MM.1S (cell line): ENCODE data around the gene KLK2.

Source experiments
- DNase-seq: peaks from one replicate; pipeline ENCODE4 v3.0.0-alpha.2; 2015
- H2AFZ ChIP-seq: fragments of 300-600 bp; sonication (generic); 2 replicates; pipeline ENCODE4 v1.6.0; 2016; ENCODE audit warnings: antibody characterized with exemption, low read length
- H3F3A ChIP-seq: fragments of 300-600 bp; sonication (generic); 2 replicates; pipeline ENCODE4 v1.6.1; 2016; ENCODE audit warnings: mild to moderate bottlenecking, antibody characterized with exemption, low read length, moderate library complexity, mixed read lengths; ENCODE audit not compliant: insufficient read depth
- H3K27ac ChIP-seq: fragments of 300-600 bp; sonication (generic); 2 replicates; pipeline ENCODE4 v1.5.1; 2016; ENCODE audit warnings: mild to moderate bottlenecking, low read length
- H3K27me3 ChIP-seq: fragments of 300-600 bp; sonication (generic); replicated peaks from 2 replicates; pipeline ENCODE4 v1.6.0; 2016; ENCODE audit warnings: low read length; ENCODE audit not compliant: insufficient read depth
- H3K36me3 ChIP-seq: fragments of 300-600 bp; sonication (generic); replicated peaks from 2 replicates; pipeline ENCODE4 v1.6.1; 2016; ENCODE audit warnings: mild to moderate bottlenecking, low read length, mixed read lengths; ENCODE audit not compliant: insufficient read depth
- H3K4me1 ChIP-seq: fragments of 300-600 bp; sonication (generic); 2 replicates; pipeline ENCODE4 v1.6.1; 2016; ENCODE audit warnings: low read length, mixed read lengths
- H3K4me2 ChIP-seq: fragments of 300-600 bp; sonication (generic); 2 replicates; pipeline ENCODE4 v1.6.0; 2016; ENCODE audit warnings: low read depth, low read length
- H3K4me3 ChIP-seq: fragments of 300-600 bp; sonication (generic); 2 replicates; pipeline ENCODE4 v1.5.1; 2016; ENCODE audit warnings: low read length, mixed read lengths
- H3K79me2 ChIP-seq: fragments of 300-600 bp; sonication (generic); 2 replicates; pipeline ENCODE4 v1.6.1; 2016; ENCODE audit warnings: mixed run types, low read length, mixed read lengths
- H3K9ac ChIP-seq: fragments of 300-600 bp; sonication (generic); 2 replicates; pipeline ENCODE4 v1.6.1; 2016; ENCODE audit warnings: low read length, mixed read lengths
- H3K9me2 ChIP-seq: fragments of 300-600 bp; sonication (generic); replicated peaks from 2 replicates; pipeline ENCODE4 v1.6.1; 2016; ENCODE audit warnings: mild to moderate bottlenecking, low read length, mixed read lengths; ENCODE audit not compliant: insufficient read depth
- H3K9me3 ChIP-seq: fragments of 300-600 bp; sonication (generic); replicated peaks from 2 replicates; pipeline ENCODE4 v1.6.1; 2016; ENCODE audit warnings: mild to moderate bottlenecking, low read length, mixed read lengths; ENCODE audit not compliant: insufficient read depth
- H4K20me1 ChIP-seq: fragments of 300-600 bp; sonication (generic); 2 replicates; pipeline ENCODE4 v1.6.1; 2016; ENCODE audit warnings: mild to moderate bottlenecking, low read length, moderate library complexity, mixed read lengths; ENCODE audit not compliant: insufficient read depth
- EZH2 ChIP-seq: fragments of 300-600 bp; sonication (generic); optimal IDR thresholded peaks from 2 replicates; pipeline ENCODE3; 2017; ENCODE audit warnings: low read depth, mild to moderate bottlenecking, antibody characterized with exemption, low read length, mixed read lengths
- EZH2phosphoT487 ChIP-seq: fragments of 300-600 bp; sonication (generic); IDR thresholded peaks from 2 replicates; pipeline ENCODE4 v1.6.1; 2018; ENCODE audit warnings: antibody characterized with exemption, low read length
- TF ChIP-seq, protein P1 (sequence below): fragments of 300-600 bp; sonication (generic); IDR thresholded peaks from 2 replicates; pipeline ENCODE4 v1.5.1; 2016; ENCODE audit warnings: antibody characterized with exemption, low read length, mixed read lengths

Gene KLK2

DNA sequence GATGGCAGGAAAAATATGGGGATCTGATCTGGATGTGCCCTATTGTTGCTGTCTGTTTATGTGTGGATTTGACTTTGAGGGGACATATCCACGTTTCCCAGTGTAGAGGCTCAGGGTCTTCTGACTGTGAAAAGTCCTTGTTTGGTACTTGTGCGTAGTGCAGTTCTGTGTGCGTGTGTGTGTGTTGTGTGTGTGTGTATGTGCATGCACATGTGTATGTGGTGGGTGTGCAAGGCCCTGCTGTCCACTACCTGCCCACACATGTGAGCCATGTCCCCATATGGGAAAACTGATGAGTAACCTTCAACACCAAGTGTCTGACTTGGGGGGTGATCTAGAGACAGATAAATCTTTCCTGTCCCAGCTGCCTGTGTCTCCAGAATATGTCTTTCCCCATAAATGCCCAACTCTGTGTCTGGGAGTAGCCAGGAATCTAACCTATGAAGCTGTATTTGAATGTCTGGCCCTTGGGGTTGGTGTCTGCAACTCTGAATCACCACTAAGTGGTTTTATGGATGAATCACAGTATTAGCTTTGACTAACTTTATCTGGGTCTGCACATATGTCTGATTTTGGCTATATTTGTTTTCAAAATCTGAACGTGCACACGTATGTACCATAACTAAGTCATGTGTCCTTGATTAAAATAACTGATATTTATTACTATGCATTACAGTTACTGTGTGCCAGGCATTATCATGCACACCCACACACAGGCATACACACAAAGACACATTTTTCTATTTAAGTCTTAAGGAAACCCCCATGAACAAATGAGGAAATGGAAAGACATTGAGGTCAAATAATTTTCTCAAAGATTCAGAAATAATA, 17.4 kb downstream of the KLK2 start:
- H3K4me1 ChIP-seq: no peaks in the 10 kb centered on the region
- H3K9me2 ChIP-seq: no peaks in the 10 kb centered on the region
- no peaks in the 10 kb centered on the region for H3K79me2 ChIP-seq
- H3K9me3 ChIP-seq: no peaks in the 10 kb centered on the region
- no peak overlapping the region for H2AFZ ChIP-seq
- no peaks in the 10 kb centered on the region for H3K36me3 ChIP-seq
- TF ChIP-seq, protein P1, sequence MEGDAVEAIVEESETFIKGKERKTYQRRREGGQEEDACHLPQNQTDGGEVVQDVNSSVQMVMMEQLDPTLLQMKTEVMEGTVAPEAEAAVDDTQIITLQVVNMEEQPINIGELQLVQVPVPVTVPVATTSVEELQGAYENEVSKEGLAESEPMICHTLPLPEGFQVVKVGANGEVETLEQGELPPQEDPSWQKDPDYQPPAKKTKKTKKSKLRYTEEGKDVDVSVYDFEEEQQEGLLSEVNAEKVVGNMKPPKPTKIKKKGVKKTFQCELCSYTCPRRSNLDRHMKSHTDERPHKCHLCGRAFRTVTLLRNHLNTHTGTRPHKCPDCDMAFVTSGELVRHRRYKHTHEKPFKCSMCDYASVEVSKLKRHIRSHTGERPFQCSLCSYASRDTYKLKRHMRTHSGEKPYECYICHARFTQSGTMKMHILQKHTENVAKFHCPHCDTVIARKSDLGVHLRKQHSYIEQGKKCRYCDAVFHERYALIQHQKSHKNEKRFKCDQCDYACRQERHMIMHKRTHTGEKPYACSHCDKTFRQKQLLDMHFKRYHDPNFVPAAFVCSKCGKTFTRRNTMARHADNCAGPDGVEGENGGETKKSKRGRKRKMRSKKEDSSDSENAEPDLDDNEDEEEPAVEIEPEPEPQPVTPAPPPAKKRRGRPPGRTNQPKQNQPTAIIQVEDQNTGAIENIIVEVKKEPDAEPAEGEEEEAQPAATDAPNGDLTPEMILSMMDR: no peak
- TF ChIP-seq EZH2phosphoT487 (no peak), EZH2 (no peak)
- no peak overlapping the region for H3K27ac ChIP-seq
- no peak overlapping the region for H3K4me2 ChIP-seq
- no peak overlapping the region for H3K9ac ChIP-seq
- no peak for DNase-seq
- peaks cover 31% of the 10 kb centered on the region for H3K27me3 ChIP-seq
- H4K20me1 ChIP-seq: no peaks in the 10 kb centered on the region
- no peak overlapping the region for H3K4me3 ChIP-seq
- H3F3A ChIP-seq: no peaks in the 10 kb centered on the region

DNA sequence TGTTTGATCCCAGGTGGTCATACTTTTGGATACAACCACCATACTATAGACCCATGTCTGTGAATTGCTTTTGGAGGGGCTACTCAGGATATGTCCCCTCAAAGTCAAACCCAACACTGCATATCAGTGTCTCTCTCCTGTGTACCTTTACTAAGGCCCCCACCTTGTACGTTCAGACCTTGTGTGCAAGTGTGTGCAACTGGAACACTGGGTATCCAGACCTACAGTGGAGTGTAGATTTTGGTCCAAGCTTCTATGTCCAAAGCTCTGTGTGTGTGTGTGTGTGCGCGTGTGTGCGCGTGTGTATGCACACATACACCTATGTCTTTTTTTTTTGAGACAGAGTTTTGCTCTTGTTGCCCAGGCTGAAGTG, 18.0 kb downstream of the KLK2 start:
- H3K27me3 ChIP-seq: peaks cover 27% of the 10 kb centered on the region
- no peak overlapping the region for H3K4me3 ChIP-seq
- no peaks in the 10 kb centered on the region for H3K4me1 ChIP-seq
- H3K9me2 ChIP-seq: no peaks in the 10 kb centered on the region
- H3K27ac ChIP-seq: no peak overlapping the region
- H3K9ac ChIP-seq: no peak overlapping the region
- no peak overlapping the region for H2AFZ ChIP-seq
- H3F3A ChIP-seq: no peaks in the 10 kb centered on the region
- H4K20me1 ChIP-seq: no peaks in the 10 kb centered on the region
- no peaks in the 10 kb centered on the region for H3K79me2 ChIP-seq
- H3K36me3 ChIP-seq: no peaks in the 10 kb centered on the region
- H3K4me2 ChIP-seq: no peak overlapping the region
- TF ChIP-seq EZH2phosphoT487: no peak
- TF ChIP-seq, protein P1: no peak
- TF ChIP-seq EZH2: no peak
- DNase-seq: no peak
- no peaks in the 10 kb centered on the region for H3K9me3 ChIP-seq

DNA sequence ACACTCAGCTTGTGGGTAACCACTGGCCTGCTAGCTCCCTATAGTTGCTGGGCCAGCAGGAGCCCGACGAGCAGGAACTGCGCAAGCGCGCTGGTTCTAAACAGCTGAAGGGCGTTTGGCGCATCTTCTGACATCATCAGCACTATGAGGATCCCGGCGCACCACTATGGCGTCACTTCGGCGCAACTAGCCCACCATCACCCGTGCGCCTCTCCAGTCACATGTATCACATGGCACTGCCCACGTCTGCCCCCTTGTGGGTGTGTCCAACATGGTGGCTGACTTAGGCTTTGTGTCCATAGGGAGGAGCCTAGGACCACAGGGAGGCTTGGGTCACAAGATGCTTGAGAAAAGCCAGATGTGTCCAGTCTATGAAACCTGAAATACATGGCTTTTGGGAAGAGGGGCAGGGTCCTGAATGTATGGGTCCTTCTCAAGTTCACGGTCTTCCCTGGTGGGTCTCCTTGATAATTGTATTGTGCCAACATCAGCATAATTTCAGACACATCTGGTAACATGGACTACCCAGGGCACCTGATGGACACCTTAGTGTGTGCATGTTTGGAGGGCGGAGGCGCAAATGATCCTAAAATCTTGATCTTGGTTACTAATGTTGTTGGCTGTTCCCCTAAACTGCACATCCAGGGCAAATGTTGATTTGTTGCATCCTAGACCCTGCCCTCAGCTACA, 20.0 kb downstream of the KLK2 start:
- Histone ChIP-seq H3K4me2 (no peak overlapping the region), H3K79me2 (no peaks in the 10 kb centered on the region), H3K27me3 (peaks cover 16% of the 10 kb centered on the region), H3K9ac (no peak overlapping the region), H3K4me1 (no peaks in the 10 kb centered on the region), H3K4me3 (no peak overlapping the region), H4K20me1 (no peaks in the 10 kb centered on the region), H3K27ac (no peak overlapping the region), H2AFZ (no peak overlapping the region), H3K36me3 (no peaks in the 10 kb centered on the region), H3F3A (no peaks in the 10 kb centered on the region), H3K9me2 (no peaks in the 10 kb centered on the region), H3K9me3 (no peaks in the 10 kb centered on the region)
- no peak for TF ChIP-seq EZH2
- TF ChIP-seq, protein P1: peak; percentile 29
- no peak for TF ChIP-seq EZH2phosphoT487
- peak; percentile 20 for DNase-seq
